ENCODE measurements around the gene ARF1.
"Not testable (repeated sequence)": the region's sequence is repeated elsewhere in the genome, so short reads cannot be mapped to it uniquely, and the experiment has no call there.

ARF1 gene

DNA sequence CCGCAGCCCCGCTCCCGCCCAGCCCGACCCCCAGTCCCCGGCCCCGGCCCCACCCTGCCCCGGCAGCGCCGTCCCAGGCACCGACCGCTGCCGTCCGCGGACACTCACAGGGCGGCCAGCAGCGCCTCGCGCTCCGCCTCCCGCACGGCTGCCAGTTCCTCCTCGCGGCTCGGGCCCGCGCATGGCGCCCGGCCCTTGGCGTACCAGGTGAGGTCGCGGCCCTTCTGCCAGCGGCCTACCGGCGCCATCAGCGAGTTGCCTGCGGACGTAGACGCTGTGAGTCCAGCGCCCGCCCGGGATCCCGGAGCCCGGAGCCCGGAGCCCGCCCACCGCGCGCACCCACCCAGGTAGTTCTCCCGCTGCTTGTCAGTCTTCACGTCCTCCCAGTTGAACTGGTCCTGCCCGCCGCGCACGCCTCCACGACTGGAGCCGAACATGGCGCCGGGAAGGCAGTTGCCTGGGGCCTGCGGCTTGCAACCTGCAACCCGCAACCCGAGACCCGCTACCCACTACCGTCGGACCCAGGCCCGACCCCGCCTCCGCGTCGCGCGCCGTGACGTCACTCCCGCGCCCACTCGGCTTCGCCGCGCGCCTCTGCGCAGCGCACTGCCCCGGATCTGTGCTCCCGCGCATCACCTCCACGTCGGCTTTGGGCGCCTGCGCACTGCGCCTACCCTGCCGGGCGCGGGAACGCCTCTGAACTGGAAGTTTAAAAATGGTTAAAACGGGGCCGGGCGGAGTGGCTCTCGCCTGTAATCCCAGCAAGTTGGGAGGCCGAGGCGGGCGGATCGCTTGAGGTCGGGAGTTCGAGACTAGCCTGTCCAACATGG, 20.5 kb downstream of the ARF1 start, which contains the start of gene C1orf35:
C1orf35 (minus strand) TSS at position 535 of the 830 bp plus-strand sequence; CDS start at position 437, 98 bp downstream.
- peak; percentile 90 for DNase-seq (ENCODE audit: low spot score)

DNA sequence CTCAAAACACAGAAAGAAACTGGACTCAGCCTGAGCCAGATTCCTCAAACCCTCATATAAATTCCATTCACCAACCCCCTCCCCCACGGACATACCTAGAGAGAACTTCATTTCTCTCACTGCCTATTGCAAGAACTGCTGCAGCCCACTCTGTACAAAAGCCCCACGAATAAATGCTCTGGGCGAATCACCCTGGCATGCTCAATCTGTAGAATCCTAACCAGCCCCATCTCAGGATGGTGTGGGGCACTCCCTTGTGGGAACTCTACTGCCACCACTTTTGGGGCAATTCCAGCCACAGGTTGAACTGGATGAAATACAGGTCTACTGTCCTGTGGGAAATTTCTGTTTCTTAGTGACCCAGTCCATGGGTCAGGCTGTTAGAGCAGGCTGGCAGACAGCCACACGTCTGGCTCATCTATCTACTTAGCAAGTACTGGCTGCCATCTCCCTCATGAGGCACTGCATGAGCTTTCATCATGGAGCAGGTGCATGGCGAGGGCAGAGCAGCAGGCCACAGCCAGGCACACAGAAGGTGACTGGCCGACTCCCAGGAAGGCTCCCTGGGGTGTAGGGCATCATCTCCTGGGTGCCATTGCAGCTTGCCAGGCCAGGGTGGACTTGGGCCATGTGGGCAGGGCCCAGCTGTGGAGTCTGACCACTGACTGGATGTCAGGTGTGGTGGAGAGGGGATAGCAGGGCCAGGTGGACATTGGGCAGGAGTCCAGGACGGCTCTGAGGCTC, 22.2 kb downstream of the ARF1 start:
- no peak for DNase-seq (ENCODE audit: low spot score)

DNA sequence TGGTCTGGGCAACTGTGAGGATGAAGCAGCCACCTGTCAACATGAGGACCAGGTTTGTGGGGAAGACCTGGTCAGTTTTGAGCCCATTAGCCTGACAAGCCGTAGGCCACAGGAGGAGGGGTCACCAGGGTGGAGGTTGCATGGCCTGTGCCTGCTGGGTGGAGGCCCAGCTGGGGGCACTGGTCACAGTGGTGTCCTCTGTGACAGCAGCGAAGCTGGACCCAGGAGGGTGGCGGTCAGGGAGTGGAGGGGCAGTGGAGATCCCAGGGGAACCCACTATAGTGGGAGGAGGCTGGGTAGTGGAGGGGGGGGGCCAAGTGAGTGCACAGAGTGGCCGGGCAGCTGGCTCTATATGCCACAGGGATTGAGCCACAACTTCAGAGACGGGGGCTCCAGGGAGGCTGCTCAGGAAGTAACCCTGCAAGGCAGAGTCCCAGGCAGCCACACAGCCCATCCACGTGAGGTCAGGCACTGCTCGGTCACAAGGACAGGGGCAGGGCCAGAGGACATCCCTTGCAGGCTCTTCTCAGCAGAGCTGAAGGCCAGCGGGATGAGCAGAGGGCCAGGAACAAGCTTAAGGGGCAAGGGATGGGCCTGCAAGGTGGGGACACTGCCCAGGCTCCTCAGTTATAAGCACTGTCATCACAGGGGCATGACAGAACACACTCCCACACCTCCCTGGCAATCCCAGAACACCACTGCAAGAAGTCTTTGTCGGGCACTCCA, 22.9 kb downstream of the ARF1 start:
- no peak for DNase-seq (ENCODE audit: low spot score)

DNA sequence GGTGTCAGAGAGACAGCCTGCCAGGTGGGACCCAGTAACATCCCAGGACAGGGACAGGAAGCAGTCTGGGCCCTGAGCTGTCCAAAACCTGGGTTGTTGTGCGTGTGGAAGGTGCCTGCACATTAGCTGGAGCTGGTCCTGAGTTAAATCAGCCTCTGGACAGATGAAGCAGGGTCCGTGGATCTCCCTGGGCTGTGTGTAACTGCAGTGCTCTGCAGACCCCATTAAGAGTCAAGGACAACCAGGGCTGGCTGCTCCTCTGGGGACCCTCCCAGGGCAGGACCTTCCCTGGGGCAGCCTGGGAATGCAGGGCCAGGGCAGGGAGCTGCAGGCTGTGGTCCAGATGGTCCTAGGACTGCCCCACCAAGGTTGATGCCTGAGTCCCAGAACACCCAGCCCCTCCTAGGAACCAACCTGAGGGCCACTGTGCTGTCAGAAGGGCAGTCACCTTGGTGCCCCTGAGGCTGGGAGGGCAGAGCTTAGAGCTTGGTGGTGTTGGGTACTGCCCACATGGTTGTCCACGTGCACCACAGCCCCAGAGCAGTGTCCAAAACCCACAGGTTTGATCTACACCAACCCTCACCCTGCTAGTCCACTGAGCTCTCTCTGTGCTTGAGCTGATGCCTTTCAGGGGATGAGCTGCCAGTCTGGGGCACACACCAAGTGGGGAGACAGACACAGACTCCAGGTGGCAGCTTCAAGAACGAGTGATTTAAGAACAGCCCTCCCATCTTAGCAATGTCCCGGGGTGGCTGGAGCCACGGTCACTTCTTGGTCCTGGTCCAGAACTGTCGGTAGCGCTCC, 23.7 kb downstream of the ARF1 start:
- DNase-seq (ENCODE audit: low spot score) = no peak

- DNase-seq (ENCODE audit: low spot score) = no peak
These were observed 24.2 kb downstream of the ARF1 start for GRCh38 chr1:228106800-228107054.

- no peak for DNase-seq (ENCODE audit: low spot score)
These were observed 25.1 kb downstream of the ARF1 start for GRCh38 chr1:228107636-228108035.

GRCh38 chr1:228108055-228108690, 25.7 kb downstream of the ARF1 start:
- no peak for DNase-seq (ENCODE audit: low spot score)

GRCh38 chr1:228108742-228109072, 26.2 kb downstream of the ARF1 start:
- DNase-seq (ENCODE audit: low spot score) = no peak

GRCh38 chr1:228109073-228109961, 26.8 kb downstream of the ARF1 start, which contains the start of gene MRPL55:
TSS of gene MRPL55 (minus strand) at chr1:228109299. CDS start at chr1:228108260, 1,039 bp downstream.
- DNase-seq (ENCODE audit: low spot score) = peak; percentile 94

GRCh38 chr1:228109962-228110488, 27.5 kb downstream of the ARF1 start:
- DNase-seq (ENCODE audit: low spot score) = no peak

DNA sequence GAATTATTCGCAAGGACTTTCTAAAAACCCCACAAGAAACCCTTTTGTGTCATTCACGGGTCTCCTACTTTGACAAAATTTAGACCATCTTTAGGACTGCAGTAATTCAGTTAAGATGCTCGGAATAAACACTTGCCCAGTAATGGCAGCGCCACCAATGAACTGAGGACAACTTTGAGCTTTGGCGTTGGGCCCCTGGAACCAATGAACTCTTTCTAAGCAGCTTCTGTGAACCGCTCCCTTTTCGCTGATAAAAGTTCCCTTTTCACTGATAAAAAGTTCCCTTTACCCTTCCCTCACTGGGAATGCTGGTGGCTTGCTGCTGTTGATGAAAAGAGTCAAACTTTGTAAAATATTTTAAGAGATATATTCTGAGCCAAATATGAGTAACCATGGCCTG, 28.0 kb downstream of the ARF1 start:
- DNase-seq (ENCODE audit: low spot score) = no peak

DNA sequence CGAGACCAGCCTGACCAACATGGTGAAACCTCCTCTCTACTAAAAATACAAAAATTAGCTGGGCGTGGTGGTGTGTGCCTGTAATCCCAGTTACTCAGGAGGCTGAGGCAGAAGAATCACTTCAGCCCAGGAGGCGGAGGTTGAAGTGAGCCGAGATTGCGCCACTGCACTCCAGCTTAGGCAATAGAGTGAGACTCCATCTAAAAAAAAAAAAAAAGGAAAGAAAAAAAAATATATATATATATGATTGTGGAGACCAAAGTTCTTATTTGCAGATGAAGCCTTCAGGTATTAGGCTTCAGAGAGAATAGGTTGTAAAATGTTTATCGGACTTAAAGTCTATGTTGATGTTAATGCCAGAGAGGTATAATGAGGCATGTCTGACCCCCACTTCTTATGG, 28.8 kb downstream of the ARF1 start:
- DNase-seq (ENCODE audit: low spot score) = not testable (repeated sequence)

DNA sequence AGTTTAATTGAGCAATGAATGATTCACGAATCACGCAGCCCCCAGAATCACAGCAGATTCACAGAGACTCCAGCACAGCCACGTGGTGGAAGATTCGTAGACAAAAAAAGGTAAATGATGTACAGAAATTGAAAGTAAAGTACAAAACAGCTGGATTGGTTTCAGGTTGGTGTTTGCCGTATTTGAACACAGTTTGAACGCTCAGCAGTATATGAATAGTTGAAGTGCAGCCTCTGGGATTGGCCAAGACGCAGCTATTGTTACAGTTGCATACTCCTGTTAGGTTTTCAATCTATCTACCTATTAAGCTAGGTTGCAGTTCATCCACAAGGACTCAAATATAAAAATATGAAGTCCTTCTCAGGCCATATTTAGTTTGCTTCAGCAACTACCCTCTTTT, 29.7 kb downstream of the ARF1 start:
- DNase-seq (ENCODE audit: low spot score) = no peak

DNA sequence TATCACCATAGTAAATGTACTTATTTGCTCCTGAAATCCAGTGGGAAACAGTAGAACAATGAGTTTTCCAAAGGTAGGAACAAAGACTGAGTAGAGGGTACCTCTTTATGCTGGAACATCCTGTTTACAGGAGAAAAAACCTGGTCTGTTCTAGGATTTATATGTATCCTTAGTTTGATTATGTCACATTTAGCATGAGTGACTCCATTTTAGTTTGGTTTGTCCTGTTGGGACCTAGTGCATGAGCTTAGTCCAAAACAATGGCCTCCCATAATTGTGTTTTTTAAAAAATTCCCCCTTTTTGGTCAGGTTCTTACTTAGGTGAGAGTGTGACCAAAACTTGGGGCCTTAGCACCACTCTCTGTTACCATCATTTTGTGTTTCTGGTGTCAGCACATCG, 30.1 kb downstream of the ARF1 start:
- no peak for DNase-seq (ENCODE audit: low spot score)

DNA sequence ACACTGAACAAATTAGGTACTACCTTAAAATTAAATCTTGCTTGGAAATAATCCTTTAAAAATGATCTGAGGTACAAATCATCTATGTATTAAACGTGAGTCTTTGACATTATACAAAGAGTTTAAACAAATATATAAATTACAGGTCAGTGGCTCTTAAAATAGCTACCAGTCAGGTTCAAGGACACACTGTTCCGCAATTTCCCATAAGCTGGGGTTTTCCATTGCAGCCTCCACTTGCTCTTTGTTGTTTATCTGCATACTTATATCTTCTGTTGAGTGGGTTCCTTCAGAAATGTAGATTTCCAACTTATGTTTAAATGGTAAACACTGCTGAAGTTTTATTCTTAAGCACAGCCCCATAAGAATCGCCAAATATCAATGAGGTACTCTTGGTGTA, 32.3 kb downstream of the ARF1 start:
- no peak for DNase-seq (ENCODE audit: low spot score)

DNA sequence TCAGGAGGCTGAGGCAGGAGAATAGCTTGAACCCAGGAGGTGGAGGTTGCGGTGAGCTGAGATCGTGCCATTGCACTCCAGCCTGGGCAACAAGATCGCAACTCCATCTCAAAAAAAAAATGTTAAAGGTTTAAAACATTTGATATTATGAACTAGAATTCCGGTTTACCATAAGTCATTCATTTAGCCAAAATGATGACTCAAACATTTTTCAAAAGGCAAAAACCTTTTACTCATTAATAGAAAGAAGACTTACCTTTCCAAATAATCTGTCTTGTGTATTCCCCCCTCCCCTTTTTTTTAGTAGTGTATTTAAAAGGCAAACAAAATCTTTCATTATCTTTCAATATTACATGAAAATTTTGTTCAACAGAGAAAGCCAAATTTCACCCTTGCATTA, 34.8 kb downstream of the ARF1 start:
- no peak for DNase-seq (ENCODE audit: low spot score)

DNA sequence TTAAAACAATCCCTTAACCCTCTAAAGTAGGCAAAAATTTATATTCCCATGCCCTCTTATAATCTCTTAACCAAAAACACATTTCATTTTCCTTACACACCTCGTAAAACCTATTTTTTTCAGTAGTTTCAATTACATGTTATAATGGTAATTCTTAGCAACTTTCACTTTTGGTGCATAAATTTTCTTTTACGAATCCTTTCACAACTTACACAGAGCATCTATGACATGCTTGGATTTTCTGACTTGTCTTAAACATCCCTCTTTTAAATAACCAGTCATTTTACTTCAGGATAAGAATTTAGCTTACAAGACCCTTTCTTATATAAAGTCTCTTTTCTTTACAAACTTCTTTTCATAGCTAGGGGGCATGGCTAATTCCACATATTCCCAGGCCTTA, 35.5 kb downstream of the ARF1 start:
- DNase-seq (ENCODE audit: low spot score) = no peak

GRCh38 chr1:228120351-228120750, 37.8 kb downstream of the ARF1 start:
- DNase-seq (ENCODE audit: low spot score) = no peak

- DNase-seq (ENCODE audit: low spot score) = no peak
These were observed 38.5 kb downstream of the ARF1 start for GRCh38 chr1:228120857-228121489.

DNA sequence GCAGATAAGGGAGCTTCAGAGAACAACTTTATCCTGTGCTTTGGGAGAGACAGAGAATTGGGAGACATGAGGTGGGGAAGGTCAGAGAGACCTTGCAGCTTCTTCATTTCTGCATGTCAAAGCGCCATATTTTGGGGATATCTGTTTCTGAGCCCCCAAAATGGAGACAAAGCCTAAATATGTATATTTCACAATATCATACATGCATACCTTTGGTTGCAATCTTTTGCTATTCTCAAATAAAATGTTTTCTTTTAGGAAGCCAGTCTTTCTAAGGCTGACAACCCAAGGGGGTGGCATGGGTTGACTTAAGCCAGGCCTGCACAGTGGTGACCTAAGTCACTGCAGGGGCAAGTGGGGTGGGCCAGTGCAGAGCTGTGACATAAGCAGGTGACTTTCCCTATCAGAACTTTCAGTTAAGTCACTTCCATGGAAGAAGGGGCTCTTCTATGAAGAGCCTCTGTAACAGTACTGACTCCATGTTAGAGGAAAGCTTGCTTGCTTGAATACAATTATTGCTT, 40.5 kb downstream of the ARF1 start:
- DNase-seq (ENCODE audit: low spot score) = no peak

All from kidney capillary endothelial cell (primary cell).